DOHH2 (cell line): ENCODE measurements around the gene STOML2.

Source experiments
- CTCF ChIP-seq: fragments of 200-600 bp; sonication (generic); IDR thresholded peaks from one replicate; pipeline ENCODE4 v1.5.1; 2014; ENCODE audit warnings: antibody characterized with exemption, mild to moderate bottlenecking, low read depth, low read length; ENCODE audit not compliant: poor library complexity, severe bottlenecking
- EZH2phosphoT487 ChIP-seq: fragments of 200-600 bp; sonication (generic); IDR thresholded peaks from 2 replicates; pipeline ENCODE4 v1.6.1; 2017; ENCODE audit warnings: borderline replicate concordance, mild to moderate bottlenecking, antibody characterized with exemption, low read length, moderate library complexity, mixed read lengths

GRCh38 chr9:35140093-35140492 lies 37.2 kb upstream of the STOML2 start:
- TF ChIP-seq CTCF (no peak), EZH2phosphoT487 (no peak)
